Spleen (tissue), 11 donors: ENCODE measurements around the gene RIC1. TPM values are rescaled to one million over a fixed set of nuclear protein-coding genes. Genes with fewer than 3 reads are reported as not detected.

Source experiments
- DNase-seq: peaks from one replicate; pipeline ENCODE4 v3.0.0-alpha.2; 2020
- H3K27ac ChIP-seq, 8 donors: fragments of 200-600 bp; sonication (generic) in 7 of 8; 1 replicate in 4 of 8; 2 replicates in 4 of 8; pipeline versions ENCODE4 v1.5.0 to v1.8.0; 2016 to 2021; ENCODE audit warnings: inconsistent platforms in 4 of 8, mild to moderate bottlenecking in 4 of 8, moderate library complexity in 1 of 8
- H3K27me3 ChIP-seq, 7 donors: fragments of 200-600 bp; sonication (generic) in 6 of 7; replicated peaks in 1 of 7; 1 replicate in 4 of 7; 2 replicates in 3 of 7; pipeline versions ENCODE4 v1.5.0 to v1.8.0; 2016 to 2021; ENCODE audit warnings: inconsistent platforms in 3 of 7, mild to moderate bottlenecking in 1 of 7
- H3K36me3 ChIP-seq, 6 donors: fragments of 200-600 bp; sonication (generic) in 5 of 6; 1 replicate in 4 of 6; 2 replicates in 2 of 6; pipeline versions ENCODE4 v1.5.0 to v1.8.0; 2016 to 2021; ENCODE audit warnings: inconsistent platforms in 2 of 6
- H3K4me1 ChIP-seq, 6 donors: fragments of 200-600 bp; sonication (generic) in 5 of 6; 1 replicate in 3 of 6; 2 replicates in 3 of 6; pipeline versions ENCODE4 v1.5.0 to v1.8.0; 2016 to 2021; ENCODE audit warnings: inconsistent platforms in 3 of 6
- H3K4me3 ChIP-seq, 8 donors: fragments of 200-600 bp; sonication (generic) in 7 of 8; 1 replicate in 4 of 8; 2 replicates in 4 of 8; pipeline versions ENCODE4 v1.5.0 to v1.8.0; 2016 to 2021; ENCODE audit warnings: inconsistent platforms in 4 of 8, mild to moderate bottlenecking in 4 of 8, moderate library complexity in 2 of 8
- H3K9me3 ChIP-seq, 8 donors: fragments of 200-600 bp; sonication (generic) in 7 of 8; 1 replicate in 4 of 8; 2 replicates in 4 of 8; pipeline versions ENCODE4 v1.5.0 to v1.8.0; 2016 to 2021; ENCODE audit warnings: inconsistent platforms in 4 of 8
- POLR2A ChIP-seq, 3 donors: fragments of 450-650 bp; IDR thresholded peaks; one replicate each; pipeline ENCODE4 v1.5.1; 2017; ENCODE audit warnings: antibody characterized with exemption in 3 of 3, mild to moderate bottlenecking in 1 of 3
- POLR2AphosphoS5 ChIP-seq, 3 donors: sonication (generic); formaldehyde crosslinking; IDR thresholded peaks; one replicate each; pipeline ENCODE4 v1.5.1; 2017; ENCODE audit warnings: antibody characterized with exemption in 3 of 3
- WGBS, 5 donors: extraction: QIAGEN DNeasy Blood & Tissue Kit in 3 of 5; methylation state at CpG; one replicate each; pipeline versions ENCODE4 v1.1.5 to v1.1.7; 2013 to 2018; 5-methylcytosine and 5-hydroxymethylcytosine counted together
- intact Hi-C: fragments of 100-400 bp; cut with DNase I; formaldehyde crosslinking; loops from one replicate; pipeline ENCODE4 v1.15.0; 2023; ENCODE audit warnings: low total_unique reads
- polyA plus RNA-seq, 3 donors: library from polyadenylated mRNA; stranded (reverse); fragments of 200-250 nt; gene quantifications; one replicate each; pipeline ENCODE4 v1.2.1, GENCODE V29; 2013
- total RNA-seq, 7 donors: library from RNA; depleted of rRNA in 3 of 7; stranded (reverse); fragments of >200 nt in 3 of 7; fragmentation: NEBNext Ultra II Directional in 4 of 7; extraction: Animal tissue kit (Norgen Biotek cat#: 25700) in 4 of 7; gene quantifications; one replicate each; pipeline versions ENCODE4 v1.1.0 to v1.2.1, GENCODE V29; 2016 to 2021
- TF ChIP-seq, protein P1 (sequence below), 11 experiments: fragments of 200-600 bp in 7 of 11; fragments of 450-650 bp in 4 of 11; sonication (generic) in 4 of 11; IDR thresholded peaks in 8 of 11; conservative IDR thresholded peaks in 3 of 11; 1 replicate in 7 of 11; 2 replicates in 4 of 11; pipeline versions ENCODE4 v1.4.0 to v1.8.0; 2016 to 2021; ENCODE audit warnings: antibody characterized with exemption in 11 of 11, inconsistent platforms in 4 of 11, mild to moderate bottlenecking in 1 of 11
- donor health status: healthy with polysubstance abuse.
- donor health status: DM: no; HTN: no; CAD: no; lungs with moderate emphysema.
- donor health status: DM: no; HTN: no; CAD: no.
- donor health status: Bipolar disorder and iron deficiency.
- donor health status: healthy.
- donor health status: DM: no; HTN: no; CAD: no.
- donor health status: DM: yes; HTN: yes; CAD: no.

The RIC1 gene
- total and polyA plus RNA-seq, 10 donors: 4.9 to 68.7 (median 34.5) TPM

DNA sequence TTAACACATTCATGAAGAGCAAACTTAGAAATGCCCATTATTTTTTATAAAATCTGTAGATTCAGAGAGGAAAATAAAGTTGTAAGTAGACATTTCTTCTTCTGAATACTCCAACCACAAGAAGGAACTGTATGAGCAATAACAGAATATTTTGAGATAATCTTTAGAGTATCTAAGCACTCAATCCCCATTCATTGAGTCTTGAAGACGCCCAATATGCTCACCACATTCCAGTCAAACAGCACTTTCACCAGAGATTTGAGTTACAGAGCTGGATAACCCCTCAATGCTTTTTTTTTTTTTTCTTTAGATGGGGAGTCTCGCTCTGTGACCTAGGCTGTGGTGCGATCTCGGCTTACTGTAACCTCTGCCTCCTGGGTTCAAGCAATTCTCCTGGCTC, 14.7 kb upstream of the RIC1 start:
- 82 to 95% (median 93%) methylated on average over 4 of the region's 4 CpGs for WGBS, 5 donors
- Histone ChIP-seq H3K4me3 (no peak overlapping the region), H3K36me3 (no peaks in the 10 kb centered on the region), H3K4me1 (peaks cover 7 to 49% (median 24%) of the 10 kb centered on the region in 6 donors), H3K27ac (no peak overlapping the region), H3K27me3 (no peaks in the 10 kb centered on the region), H3K9me3 (no peaks in the 10 kb centered on the region)
- intact Hi-C loops: no loop called here
- TF ChIP-seq POLR2AphosphoS5 (IDR thresholded peaks at IDR 0.05) (no peak), POLR2A (IDR thresholded peaks at IDR 0.05) (no peak)
- TF ChIP-seq, protein P1, sequence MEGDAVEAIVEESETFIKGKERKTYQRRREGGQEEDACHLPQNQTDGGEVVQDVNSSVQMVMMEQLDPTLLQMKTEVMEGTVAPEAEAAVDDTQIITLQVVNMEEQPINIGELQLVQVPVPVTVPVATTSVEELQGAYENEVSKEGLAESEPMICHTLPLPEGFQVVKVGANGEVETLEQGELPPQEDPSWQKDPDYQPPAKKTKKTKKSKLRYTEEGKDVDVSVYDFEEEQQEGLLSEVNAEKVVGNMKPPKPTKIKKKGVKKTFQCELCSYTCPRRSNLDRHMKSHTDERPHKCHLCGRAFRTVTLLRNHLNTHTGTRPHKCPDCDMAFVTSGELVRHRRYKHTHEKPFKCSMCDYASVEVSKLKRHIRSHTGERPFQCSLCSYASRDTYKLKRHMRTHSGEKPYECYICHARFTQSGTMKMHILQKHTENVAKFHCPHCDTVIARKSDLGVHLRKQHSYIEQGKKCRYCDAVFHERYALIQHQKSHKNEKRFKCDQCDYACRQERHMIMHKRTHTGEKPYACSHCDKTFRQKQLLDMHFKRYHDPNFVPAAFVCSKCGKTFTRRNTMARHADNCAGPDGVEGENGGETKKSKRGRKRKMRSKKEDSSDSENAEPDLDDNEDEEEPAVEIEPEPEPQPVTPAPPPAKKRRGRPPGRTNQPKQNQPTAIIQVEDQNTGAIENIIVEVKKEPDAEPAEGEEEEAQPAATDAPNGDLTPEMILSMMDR (IDR thresholded peaks at IDR 0.05 in 8 of 11, conservative IDR thresholded peaks at IDR 0.05 in 3 of 11): no peak
- no peak for DNase-seq

DNA sequence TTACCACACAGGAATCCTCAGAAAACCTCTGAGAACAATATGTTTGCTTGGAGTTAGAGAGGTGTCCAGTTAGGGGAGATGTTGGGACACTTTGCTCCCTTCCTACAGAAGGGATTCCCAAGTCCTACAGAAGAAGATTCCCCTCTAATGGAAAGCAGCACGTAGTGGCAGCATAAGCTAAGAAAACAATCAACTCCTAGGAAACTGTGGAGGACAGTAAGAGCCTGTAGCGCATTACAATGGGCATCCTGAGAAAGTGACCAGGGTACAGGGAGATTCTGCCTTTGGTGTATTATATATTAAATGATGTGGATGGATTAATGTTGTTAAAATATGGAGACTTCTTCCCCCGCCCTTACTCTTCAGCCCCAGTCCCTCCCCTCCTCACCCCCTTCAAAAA, 13.9 kb upstream of the RIC1 start:
- WGBS, 5 donors: 93 to 99% (median 95%) methylated on average over 3 of the region's 3 CpGs
- no peak for DNase-seq

DNA sequence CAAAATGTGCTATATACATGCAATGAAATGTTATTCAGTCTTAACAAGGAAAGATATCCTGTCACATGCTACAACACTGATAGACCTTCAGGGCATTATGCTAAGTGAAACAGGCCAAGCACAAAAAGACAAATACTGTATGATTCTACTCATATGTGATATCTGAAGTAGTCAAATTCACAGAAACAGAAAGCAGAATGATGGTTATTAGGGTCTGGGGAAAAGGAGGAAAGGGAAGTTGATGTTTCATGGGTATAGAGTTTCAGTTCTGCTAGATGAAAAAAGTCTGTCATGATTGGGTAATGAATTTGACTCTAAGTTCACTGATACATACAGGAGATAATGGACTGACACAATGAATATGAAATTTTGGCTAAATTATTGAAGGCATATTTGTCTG, 11.2 kb upstream of the RIC1 start:
- H3K27me3 ChIP-seq: no peaks in the 10 kb centered on the region
- H3K27ac ChIP-seq: peak overlapping the region in 7 of 8 donors; percentile 4 to 80 (median 64)
- H3K9me3 ChIP-seq: no peaks in the 10 kb centered on the region
- TF ChIP-seq POLR2A (IDR thresholded peaks at IDR 0.05) (no peak), POLR2AphosphoS5 (IDR thresholded peaks at IDR 0.05) (no peak)
- TF ChIP-seq, protein P1 (IDR thresholded peaks at IDR 0.05 in 8 of 11, conservative IDR thresholded peaks at IDR 0.05 in 3 of 11): no peak
- DNase-seq: no peak
- no peak overlapping the region for H3K4me3 ChIP-seq
- peaks cover 7 to 71% (median 35%) of the 10 kb centered on the region in 6 donors for H3K4me1 ChIP-seq
- intact Hi-C loops: no loop called here
- peaks cover 0 to 18% (median 0%) of the 10 kb centered on the region in 6 donors for H3K36me3 ChIP-seq

More for the DNA sequence above, 13.9 kb upstream of the RIC1 start:
- Histone ChIP-seq H3K4me1 (peaks cover 7 to 50% (median 21%) of the 10 kb centered on the region in 6 donors), H3K36me3 (peaks cover 0 to under 1% (median 0%) of the 10 kb centered on the region in 6 donors), H3K9me3 (no peaks in the 10 kb centered on the region), H3K27ac (peak overlapping the region in 1 of 8 donors; percentile 3), H3K4me3 (no peak overlapping the region), H3K27me3 (no peaks in the 10 kb centered on the region)
- intact Hi-C loops: no loop called here
- TF ChIP-seq, protein P1 (IDR thresholded peaks at IDR 0.05 in 8 of 11, conservative IDR thresholded peaks at IDR 0.05 in 3 of 11): no peak
- no peak for TF ChIP-seq POLR2A (IDR thresholded peaks at IDR 0.05)
- TF ChIP-seq POLR2AphosphoS5 (IDR thresholded peaks at IDR 0.05): no peak

DNA sequence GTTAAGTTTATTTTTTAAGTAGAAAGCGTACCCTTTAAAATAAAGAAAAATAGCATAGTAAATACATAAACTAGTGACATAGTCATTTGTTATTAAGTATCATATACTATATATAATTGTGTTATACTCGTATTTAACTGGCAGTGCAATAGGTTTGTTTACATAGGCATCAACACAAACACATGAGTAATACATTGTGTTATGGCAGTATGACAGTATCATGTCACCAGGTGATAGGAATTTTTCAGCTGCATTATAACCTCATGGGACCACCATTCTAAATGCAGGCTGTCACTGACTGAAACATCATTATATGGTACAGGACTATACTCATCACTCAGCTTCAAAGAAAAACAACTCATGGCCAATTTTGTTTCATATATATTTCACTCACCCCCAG, 8.4 kb upstream of the RIC1 start:
- H3K27me3 ChIP-seq: no peaks in the 10 kb centered on the region
- intact Hi-C loops: no loop called here
- H3K4me1 ChIP-seq: peaks cover 14 to 99% (median 53%) of the 10 kb centered on the region in 6 donors
- H3K36me3 ChIP-seq: peaks cover 0 to 21% (median 0%) of the 10 kb centered on the region in 6 donors
- H3K27ac ChIP-seq: peak overlapping the region in 2 of 8 donors; percentile 5 to 14
- 94 to 100% (median 96%) methylated on average over 2 of the region's 2 CpGs for WGBS, 5 donors
- TF ChIP-seq POLR2A (IDR thresholded peaks at IDR 0.05) (no peak), POLR2AphosphoS5 (IDR thresholded peaks at IDR 0.05) (no peak)
- TF ChIP-seq, protein P1 (IDR thresholded peaks at IDR 0.05 in 8 of 11, conservative IDR thresholded peaks at IDR 0.05 in 3 of 11): no peak
- no peak for DNase-seq
- no peaks in the 10 kb centered on the region for H3K9me3 ChIP-seq
- H3K4me3 ChIP-seq: no peak overlapping the region
